K562 (cell line): ENCODE data around the gene EDN2. TPM values are rescaled to one million over a fixed set of nuclear protein-coding genes. Genes with fewer than 3 reads are reported as not detected.

ENCODE experiments used
- ATAC-seq: fragments of 200-7000 bp; cut with Tn5 transposase; 3 replicates; pipeline ENCODE4 v1.9.1; 2020; ENCODE audit warnings: moderate library complexity
- BruUV-seq: library from RNA; stranded (reverse); fragments of 400-500 nt; replicated peaks from 2 replicates; lab custom pipeline; 2021; lab: Mats Ljungman, UMichigan
- CTCF ChIA-PET: fragments of 300-600 bp; formaldehyde crosslinking; extraction: SDS; loops from one replicate; lab custom pipeline; 2021; ENCODE audit warnings: low intra/inter-chr PET ratio; lab: Yijun Ruan, JAX
- POLR2A ChIA-PET: fragments of 300-600, 350-650 bp; sonication (Branson Sonifier 250); formaldehyde crosslinking; extraction: SDS; loops from one replicate; lab custom pipeline; 2021; ENCODE audit warnings: antibody characterized with exemption, inconsistent platforms; lab: Yijun Ruan, JAX
- DNase-seq, 4 experiments: peaks; one replicate each; pipeline versions ENCODE4 v3.0.0 to v3.0.0-alpha.2; 2011 to 2018; ENCODE audit warnings: low spot score in 3 of 4, mixed read lengths in 3 of 4; ENCODE audit errors: extremely low read depth in 1 of 4
- FAIRE-seq: peaks from 2 replicates; lab custom pipeline; 2011; peaks lifted over from hg19 to GRCh38; lab: Jason Lieb, UNC
- H2AFZ ChIP-seq: 2 replicates; pipeline ENCODE4 v1.6.0; 2011; ENCODE audit warnings: low read depth, low read length, control low read depth, inconsistent platforms
- H3K27ac ChIP-seq: fragments of 200-600 bp; 3 replicates; pipeline ENCODE4 v1.8.0; 2011; ENCODE audit warnings: low read depth, mild to moderate bottlenecking, control low read depth, inconsistent platforms, low read length, moderate library complexity, mixed read lengths; ENCODE audit errors: extremely low read depth
- H3K27me3 ChIP-seq, 2 experiments: fragments of 300-600 bp in 1 of 2; 2 replicates in 1 of 2; 3 replicates in 1 of 2; pipeline versions ENCODE4 v1.6.0 to v1.8.0; 2011; ENCODE audit warnings: inconsistent platforms in 2 of 2, low read length in 2 of 2, mild to moderate bottlenecking in 1 of 2, mixed read lengths in 1 of 2, moderate library complexity in 1 of 2; ENCODE audit not compliant: control insufficient read depth in 2 of 2, insufficient read depth in 2 of 2
- H3K36me3 ChIP-seq: fragments of 300-600 bp; 3 replicates; pipeline ENCODE4 v1.8.0; 2011; ENCODE audit warnings: mild to moderate bottlenecking, low read length, inconsistent platforms; ENCODE audit not compliant: control insufficient read depth, insufficient read depth
- H3K4me1 ChIP-seq, 2 experiments: fragments of 200-600 bp in 1 of 2; replicated peaks in 1 of 2; 2 replicates in 1 of 2; 3 replicates in 1 of 2; pipeline versions ENCODE4 v1.5.1 to v1.8.0; 2011; ENCODE audit warnings: inconsistent platforms in 2 of 2, low read length in 2 of 2, mild to moderate bottlenecking in 1 of 2, mixed read lengths in 1 of 2, moderate library complexity in 1 of 2; ENCODE audit not compliant: control insufficient read depth in 2 of 2, insufficient read depth in 2 of 2
- H3K4me2 ChIP-seq: 2 replicates; pipeline ENCODE4 v1.6.1; 2011; ENCODE audit warnings: low read length, control low read depth, inconsistent platforms, mixed read lengths; ENCODE audit not compliant: insufficient read depth
- H3K4me3 ChIP-seq: fragments of 200-600 bp; sonication (generic), shearing (Covaris generic); 2 replicates; pipeline ENCODE4 v1.5.1; 2016; ENCODE audit warnings: control low read depth, inconsistent platforms
- H3K79me2 ChIP-seq: fragments of 200-600 bp; 3 replicates; pipeline ENCODE4 v1.8.0; 2011; ENCODE audit warnings: low read length, inconsistent platforms; ENCODE audit not compliant: control insufficient read depth, insufficient read depth
- H3K9ac ChIP-seq, 2 experiments: 2 replicates each; pipeline versions ENCODE4 v1.6.0 to v1.6.1; 2011; ENCODE audit warnings: low read depth in 2 of 2, low read length in 2 of 2, control low read depth in 1 of 2, inconsistent platforms in 1 of 2, mild to moderate bottlenecking in 1 of 2, mixed read lengths in 1 of 2; ENCODE audit not compliant: insufficient read depth in 1 of 2
- H3K9me1 ChIP-seq: one replicate; pipeline ENCODE4 v1.6.0; 2011; ENCODE audit warnings: inconsistent platforms, mild to moderate bottlenecking, low read length, moderate library complexity; ENCODE audit not compliant: control insufficient read depth, insufficient read depth
- H3K9me3 ChIP-seq: replicated peaks from 2 replicates; pipeline ENCODE4 v1.5.1; 2011; ENCODE audit warnings: low read depth, low read length, inconsistent platforms; ENCODE audit not compliant: control insufficient read depth, insufficient read depth
- H4K20me1 ChIP-seq: replicated peaks from 2 replicates; pipeline ENCODE4 v1.6.1; 2011; ENCODE audit warnings: low read length, inconsistent platforms, mixed read lengths; ENCODE audit not compliant: control insufficient read depth, insufficient read depth
- BHLHE40 ChIP-seq: IDR thresholded peaks from 2 replicates; pipeline ENCODE4 v1.6.1; 2011; ENCODE audit warnings: low read length, improper control_type of control experiment
- ELF2 ChIP-seq: fragments of 250-450 bp; sonication (Bioruptor Pico); IDR thresholded peaks from 2 replicates; pipeline ENCODE4 v1.5.0; 2021; ENCODE audit warnings: mild to moderate bottlenecking
- RBM25 ChIP-seq: fragments of 200-400 bp; formaldehyde crosslinking; IDR thresholded peaks from 2 replicates; pipeline ENCODE4 v1.6.1; 2018; ENCODE audit warnings: low read length, low read depth, moderate library complexity; ENCODE audit not compliant: severe bottlenecking
- YY1 ChIP-seq, 3 experiments: IDR thresholded peaks; 2 replicates each; pipeline ENCODE4 v1.6.1; 2011; ENCODE audit warnings: low read length in 2 of 3, mild to moderate bottlenecking in 2 of 3, moderate library complexity in 2 of 3, borderline replicate concordance in 1 of 3, control low read depth in 1 of 3, low read depth in 1 of 3; ENCODE audit not compliant: insufficient read depth in 3 of 3, insufficient replicate concordance in 2 of 3, control insufficient read depth in 1 of 3, insufficient read length in 1 of 3; ENCODE audit errors: extremely low read depth in 1 of 3
- ZNF121 ChIP-seq: sonication (generic); formaldehyde crosslinking; conservative IDR thresholded peaks from 2 replicates; pipeline ENCODE4 v1.8.0; 2022; ENCODE audit warnings: missing genetic modification reagents
- WGBS: fragments of 100-300 bp; shearing (Covaris generic); methylation state at CpG from one replicate; pipeline ENCODE4 v1.1.6; 2016; ENCODE audit warnings: low coverage, mixed read lengths; ENCODE audit not compliant: insufficient coverage; ENCODE audit errors: missing lambda C conversion rate; 5-methylcytosine and 5-hydroxymethylcytosine counted together
- in situ Hi-C: fragments of 300-500 bp; cut with MboI; formaldehyde crosslinking; loops from 4 replicates; pipeline ENCODE4 v1.15.0; 2018; ENCODE audit warnings: inconsistent platforms, mixed read lengths
- intact Hi-C: fragments of 100-400 bp; cut with micrococcal nuclease; formaldehyde crosslinking; loops from 2 replicates; pipeline ENCODE4 v1.14.2; 2022
- polyA plus RNA-seq, 8 experiments: library from polyadenylated mRNA; depleted of rRNA in 4 of 8; stranded (reverse) in 5 of 8; unstranded in 3 of 8; fragments of >200 nt; fragmentation: Nextera tagmentation in 2 of 8; fragmentation: Illumina TruSeq in 1 of 8; extraction: Ambion mirVana in 2 of 8; extraction: Trizol in 1 of 8; gene quantifications; 2 replicates each; pipeline versions ENCODE4 v1.2.1 to v1.2.3, GENCODE V29; 2011 to 2014; ENCODE audit warnings: inconsistent platforms in 1 of 8, missing spikeins in 1 of 8
- total RNA-seq, 7 experiments: library from RNA; depleted of rRNA in 6 of 7; stranded (reverse); fragments of >200 nt in 6 of 7; fragmentation: Illumina TruSeq in 2 of 7; extraction: Trizol in 2 of 7; gene quantifications; 2 replicates each; pipeline versions ENCODE4 v1.2.1 to v1.2.3, GENCODE V29; 2011 to 2021; ENCODE audit warnings: low replicate concordance in 1 of 7
- TF ChIP-seq, protein P1 (sequence below), 2 experiments: fragments of 450-650 bp; IDR thresholded peaks; 2 replicates each; pipeline ENCODE4 v1.6.1; 2018; ENCODE audit warnings: mild to moderate bottlenecking in 2 of 2, low read depth in 1 of 2; ENCODE audit not compliant: partially characterized antibody in 2 of 2
- TF ChIP-seq, protein P2 (sequence below): sonication (generic); formaldehyde crosslinking; IDR thresholded peaks from 2 replicates; pipeline ENCODE4 v1.8.1; 2023; ENCODE audit warnings: missing genetic modification reagents, mild to moderate bottlenecking, borderline replicate concordance
- TF ChIP-seq, protein P3 (sequence below), 2 experiments: fragments of 450-650 bp in 1 of 2; IDR thresholded peaks; 2 replicates each; pipeline ENCODE4 v1.6.1; 2011 to 2017; ENCODE audit warnings: low read depth in 2 of 2, antibody characterized with exemption in 1 of 2, borderline replicate concordance in 1 of 2, low read length in 1 of 2, mild to moderate bottlenecking in 1 of 2, mixed read lengths in 1 of 2; ENCODE audit not compliant: control insufficient read depth in 1 of 2

EDN2 gene
- total and polyA plus RNA-seq, 9 of the 15 experiments (the other 6 are each of a cell fraction or from before 2014, with no cell fraction given) = not detected

DNA sequence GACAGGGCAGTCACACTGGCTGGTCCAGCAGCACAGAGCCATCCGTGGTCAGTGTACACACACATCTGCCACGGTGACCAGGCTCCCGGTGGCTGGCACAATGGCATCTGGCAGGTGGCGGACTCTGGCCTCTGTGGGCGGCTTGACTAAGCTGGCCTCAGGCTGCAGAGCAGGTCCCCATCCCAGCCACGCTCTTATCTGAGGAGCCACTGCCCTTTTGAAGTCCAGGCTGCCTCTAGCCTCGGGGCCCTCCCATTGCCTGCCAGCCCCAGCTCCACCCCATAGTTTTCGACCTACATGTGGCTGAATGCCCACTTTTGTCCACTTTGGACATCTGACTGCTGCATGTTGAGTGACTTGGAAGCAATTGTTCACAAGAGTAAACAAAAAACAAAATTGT is 29.9 kb upstream of the EDN2 start:
- no TSS peak for BruUV-seq
- Histone ChIP-seq H2AFZ (no peak overlapping the region), H3K9me3 (no peaks in the 10 kb centered on the region), H3K36me3 (no peaks in the 10 kb centered on the region), H3K27me3 (peaks cover 37 to 77% of the 10 kb centered on the region in 2 experiments; a peak in 4 of 5 replicates), H3K4me2 (no peak overlapping the region), H3K27ac (no peak overlapping the region), H3K9me1 (peaks cover 2% of the 10 kb centered on the region), H3K9ac (no peak overlapping the region), H4K20me1 (peaks cover 13% of the 10 kb centered on the region), H3K4me3 (no peak overlapping the region), H3K79me2 (no peaks in the 10 kb centered on the region), H3K4me1 (peaks cover 0 to 28% of the 10 kb centered on the region in 2 experiments; a peak in 2 of 5 replicates)
- in situ Hi-C loops (no loop called here), intact Hi-C loops (no loop called here)
- FAIRE-seq (no peak), DNase-seq (no peak), ATAC-seq (no peak)
- POLR2A ChIA-PET = interaction anchor here (0.6 to 1.1 kb wide), 2 partner anchors 27 to 316 kb away, joined by 3 to 4 read pairs; no protein-coding TSS in a partner anchor
- WGBS = 2% methylated on average over 8 of the region's 8 CpGs
- CTCF ChIA-PET = interaction anchor here (0.6 kb wide), 1 partner anchor 1790 kb away, joined by 3 read pairs; no protein-coding TSS in a partner anchor
- TF ChIP-seq YY1 (IDR thresholded peaks at IDR 0.05; ENCODE audit: borderline replicate concordance in 1 of 3, control insufficient read depth in 1 of 3, extremely low read depth in 1 of 3, insufficient read depth in 3 of 3, insufficient read length in 1 of 3, insufficient replicate concordance in 2 of 3, low read depth in 1 of 3, low read length in 2 of 3) (no peak), BHLHE40 (no peak), ZNF121 (CRISPR knock-in tag) (no peak), ELF2 (CRISPR knock-in tag) (no peak), RBM25 (no peak)
- TF ChIP-seq, protein P1, sequence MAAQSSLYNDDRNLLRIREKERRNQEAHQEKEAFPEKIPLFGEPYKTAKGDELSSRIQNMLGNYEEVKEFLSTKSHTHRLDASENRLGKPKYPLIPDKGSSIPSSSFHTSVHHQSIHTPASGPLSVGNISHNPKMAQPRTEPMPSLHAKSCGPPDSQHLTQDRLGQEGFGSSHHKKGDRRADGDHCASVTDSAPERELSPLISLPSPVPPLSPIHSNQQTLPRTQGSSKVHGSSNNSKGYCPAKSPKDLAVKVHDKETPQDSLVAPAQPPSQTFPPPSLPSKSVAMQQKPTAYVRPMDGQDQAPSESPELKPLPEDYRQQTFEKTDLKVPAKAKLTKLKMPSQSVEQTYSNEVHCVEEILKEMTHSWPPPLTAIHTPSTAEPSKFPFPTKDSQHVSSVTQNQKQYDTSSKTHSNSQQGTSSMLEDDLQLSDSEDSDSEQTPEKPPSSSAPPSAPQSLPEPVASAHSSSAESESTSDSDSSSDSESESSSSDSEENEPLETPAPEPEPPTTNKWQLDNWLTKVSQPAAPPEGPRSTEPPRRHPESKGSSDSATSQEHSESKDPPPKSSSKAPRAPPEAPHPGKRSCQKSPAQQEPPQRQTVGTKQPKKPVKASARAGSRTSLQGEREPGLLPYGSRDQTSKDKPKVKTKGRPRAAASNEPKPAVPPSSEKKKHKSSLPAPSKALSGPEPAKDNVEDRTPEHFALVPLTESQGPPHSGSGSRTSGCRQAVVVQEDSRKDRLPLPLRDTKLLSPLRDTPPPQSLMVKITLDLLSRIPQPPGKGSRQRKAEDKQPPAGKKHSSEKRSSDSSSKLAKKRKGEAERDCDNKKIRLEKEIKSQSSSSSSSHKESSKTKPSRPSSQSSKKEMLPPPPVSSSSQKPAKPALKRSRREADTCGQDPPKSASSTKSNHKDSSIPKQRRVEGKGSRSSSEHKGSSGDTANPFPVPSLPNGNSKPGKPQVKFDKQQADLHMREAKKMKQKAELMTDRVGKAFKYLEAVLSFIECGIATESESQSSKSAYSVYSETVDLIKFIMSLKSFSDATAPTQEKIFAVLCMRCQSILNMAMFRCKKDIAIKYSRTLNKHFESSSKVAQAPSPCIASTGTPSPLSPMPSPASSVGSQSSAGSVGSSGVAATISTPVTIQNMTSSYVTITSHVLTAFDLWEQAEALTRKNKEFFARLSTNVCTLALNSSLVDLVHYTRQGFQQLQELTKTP (IDR thresholded peaks at IDR 0.05; ENCODE audit: low read depth in 1 of 2, partially characterized antibody in 2 of 2) = no peak
- TF ChIP-seq, protein P2, sequence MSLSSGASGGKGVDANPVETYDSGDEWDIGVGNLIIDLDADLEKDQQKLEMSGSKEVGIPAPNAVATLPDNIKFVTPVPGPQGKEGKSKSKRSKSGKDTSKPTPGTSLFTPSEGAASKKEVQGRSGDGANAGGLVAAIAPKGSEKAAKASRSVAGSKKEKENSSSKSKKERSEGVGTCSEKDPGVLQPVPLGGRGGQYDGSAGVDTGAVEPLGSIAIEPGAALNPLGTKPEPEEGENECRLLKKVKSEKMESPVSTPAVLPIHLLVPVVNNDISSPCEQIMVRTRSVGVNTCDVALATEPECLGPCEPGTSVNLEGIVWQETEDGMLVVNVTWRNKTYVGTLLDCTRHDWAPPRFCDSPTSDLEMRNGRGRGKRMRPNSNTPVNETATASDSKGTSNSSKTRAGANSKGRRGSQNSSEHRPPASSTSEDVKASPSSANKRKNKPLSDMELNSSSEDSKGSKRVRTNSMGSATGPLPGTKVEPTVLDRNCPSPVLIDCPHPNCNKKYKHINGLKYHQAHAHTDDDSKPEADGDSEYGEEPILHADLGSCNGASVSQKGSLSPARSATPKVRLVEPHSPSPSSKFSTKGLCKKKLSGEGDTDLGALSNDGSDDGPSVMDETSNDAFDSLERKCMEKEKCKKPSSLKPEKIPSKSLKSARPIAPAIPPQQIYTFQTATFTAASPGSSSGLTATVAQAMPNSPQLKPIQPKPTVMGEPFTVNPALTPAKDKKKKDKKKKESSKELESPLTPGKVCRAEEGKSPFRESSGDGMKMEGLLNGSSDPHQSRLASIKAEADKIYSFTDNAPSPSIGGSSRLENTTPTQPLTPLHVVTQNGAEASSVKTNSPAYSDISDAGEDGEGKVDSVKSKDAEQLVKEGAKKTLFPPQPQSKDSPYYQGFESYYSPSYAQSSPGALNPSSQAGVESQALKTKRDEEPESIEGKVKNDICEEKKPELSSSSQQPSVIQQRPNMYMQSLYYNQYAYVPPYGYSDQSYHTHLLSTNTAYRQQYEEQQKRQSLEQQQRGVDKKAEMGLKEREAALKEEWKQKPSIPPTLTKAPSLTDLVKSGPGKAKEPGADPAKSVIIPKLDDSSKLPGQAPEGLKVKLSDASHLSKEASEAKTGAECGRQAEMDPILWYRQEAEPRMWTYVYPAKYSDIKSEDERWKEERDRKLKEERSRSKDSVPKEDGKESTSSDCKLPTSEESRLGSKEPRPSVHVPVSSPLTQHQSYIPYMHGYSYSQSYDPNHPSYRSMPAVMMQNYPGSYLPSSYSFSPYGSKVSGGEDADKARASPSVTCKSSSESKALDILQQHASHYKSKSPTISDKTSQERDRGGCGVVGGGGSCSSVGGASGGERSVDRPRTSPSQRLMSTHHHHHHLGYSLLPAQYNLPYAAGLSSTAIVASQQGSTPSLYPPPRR (CRISPR knock-in tag) = no peak
- TF ChIP-seq, protein P3, sequence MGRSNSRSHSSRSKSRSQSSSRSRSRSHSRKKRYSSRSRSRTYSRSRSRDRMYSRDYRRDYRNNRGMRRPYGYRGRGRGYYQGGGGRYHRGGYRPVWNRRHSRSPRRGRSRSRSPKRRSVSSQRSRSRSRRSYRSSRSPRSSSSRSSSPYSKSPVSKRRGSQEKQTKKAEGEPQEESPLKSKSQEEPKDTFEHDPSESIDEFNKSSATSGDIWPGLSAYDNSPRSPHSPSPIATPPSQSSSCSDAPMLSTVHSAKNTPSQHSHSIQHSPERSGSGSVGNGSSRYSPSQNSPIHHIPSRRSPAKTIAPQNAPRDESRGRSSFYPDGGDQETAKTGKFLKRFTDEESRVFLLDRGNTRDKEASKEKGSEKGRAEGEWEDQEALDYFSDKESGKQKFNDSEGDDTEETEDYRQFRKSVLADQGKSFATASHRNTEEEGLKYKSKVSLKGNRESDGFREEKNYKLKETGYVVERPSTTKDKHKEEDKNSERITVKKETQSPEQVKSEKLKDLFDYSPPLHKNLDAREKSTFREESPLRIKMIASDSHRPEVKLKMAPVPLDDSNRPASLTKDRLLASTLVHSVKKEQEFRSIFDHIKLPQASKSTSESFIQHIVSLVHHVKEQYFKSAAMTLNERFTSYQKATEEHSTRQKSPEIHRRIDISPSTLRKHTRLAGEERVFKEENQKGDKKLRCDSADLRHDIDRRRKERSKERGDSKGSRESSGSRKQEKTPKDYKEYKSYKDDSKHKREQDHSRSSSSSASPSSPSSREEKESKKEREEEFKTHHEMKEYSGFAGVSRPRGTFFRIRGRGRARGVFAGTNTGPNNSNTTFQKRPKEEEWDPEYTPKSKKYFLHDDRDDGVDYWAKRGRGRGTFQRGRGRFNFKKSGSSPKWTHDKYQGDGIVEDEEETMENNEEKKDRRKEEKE (IDR thresholded peaks at IDR 0.05; ENCODE audit: borderline replicate concordance in 1 of 2, control insufficient read depth in 1 of 2, low read depth in 2 of 2, low read length in 1 of 2) = no peak
